ENCODE data around the gene DMRT2.

DMRT2 gene

DNA sequence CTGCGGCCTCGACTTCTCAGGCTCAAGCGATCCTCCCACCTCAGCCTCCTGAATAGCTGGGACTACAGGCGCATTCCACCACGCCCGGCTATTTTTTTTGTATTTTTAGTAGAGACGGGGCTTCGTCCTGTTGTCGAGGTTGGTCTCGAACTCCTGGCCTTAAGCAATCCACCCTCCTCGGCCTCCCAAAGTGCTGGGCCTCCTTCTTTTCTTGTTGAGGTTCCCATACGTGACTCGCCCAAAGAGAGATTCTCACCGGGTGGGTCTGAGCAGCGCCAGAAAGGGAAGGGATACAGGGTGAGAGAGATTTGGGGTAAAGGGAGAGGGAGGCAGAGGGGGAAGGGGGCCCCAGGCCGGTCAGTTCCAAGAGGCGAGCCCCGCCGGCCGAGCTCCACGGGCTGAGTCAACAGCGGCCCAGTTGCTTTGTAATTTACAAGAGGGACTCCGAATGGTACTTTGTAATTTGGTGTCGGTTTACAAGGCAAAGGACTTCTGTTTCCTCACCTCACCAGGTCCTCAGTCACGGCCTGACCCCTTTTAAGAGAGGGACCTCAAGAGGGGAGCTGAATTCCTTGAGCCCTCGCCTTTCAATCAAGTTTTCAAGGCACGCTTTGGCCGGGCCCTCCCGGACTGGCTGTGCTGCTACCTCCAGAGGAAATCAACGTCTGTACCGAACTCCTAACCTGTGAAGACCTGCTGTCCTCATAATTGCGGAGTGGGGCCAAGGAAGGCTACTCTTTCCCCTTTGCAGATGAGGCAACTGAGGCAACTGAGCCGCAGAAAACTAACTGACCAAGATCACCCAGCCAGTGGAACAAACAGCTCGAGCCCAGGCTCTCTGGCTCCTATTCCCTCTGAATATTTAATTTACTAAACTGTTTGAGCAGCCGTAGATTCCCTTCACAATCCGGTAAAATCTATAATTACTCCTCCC lies 3.3 kb upstream of the DMRT2 start:
- FAIRE-seq (no peak), DNase-seq (ENCODE audit: insufficient read length, low spot score) (no peak)
- no peak for TF ChIP-seq SPI1 (IDR thresholded peaks at IDR 0.05; ENCODE audit: low read depth, low read length)
- no peak for TF ChIP-seq PAX5 (IDR thresholded peaks at IDR 0.05; ENCODE audit: insufficient read depth, low read length, severe bottlenecking)
- no peak for TF ChIP-seq POU2F2 (IDR thresholded peaks at IDR 0.05; ENCODE audit: low read depth, low read length)
- no peak for TF ChIP-seq POLR2A (IDR thresholded peaks at IDR 0.05; ENCODE audit: low read depth, low read length)
- no peak for TF ChIP-seq TAF1 (IDR thresholded peaks at IDR 0.05; ENCODE audit: low read depth, low read length)
- no peak for TF ChIP-seq POLR2AphosphoS5 (IDR thresholded peaks at IDR 0.05; ENCODE audit: low read depth, low read length)

DNA sequence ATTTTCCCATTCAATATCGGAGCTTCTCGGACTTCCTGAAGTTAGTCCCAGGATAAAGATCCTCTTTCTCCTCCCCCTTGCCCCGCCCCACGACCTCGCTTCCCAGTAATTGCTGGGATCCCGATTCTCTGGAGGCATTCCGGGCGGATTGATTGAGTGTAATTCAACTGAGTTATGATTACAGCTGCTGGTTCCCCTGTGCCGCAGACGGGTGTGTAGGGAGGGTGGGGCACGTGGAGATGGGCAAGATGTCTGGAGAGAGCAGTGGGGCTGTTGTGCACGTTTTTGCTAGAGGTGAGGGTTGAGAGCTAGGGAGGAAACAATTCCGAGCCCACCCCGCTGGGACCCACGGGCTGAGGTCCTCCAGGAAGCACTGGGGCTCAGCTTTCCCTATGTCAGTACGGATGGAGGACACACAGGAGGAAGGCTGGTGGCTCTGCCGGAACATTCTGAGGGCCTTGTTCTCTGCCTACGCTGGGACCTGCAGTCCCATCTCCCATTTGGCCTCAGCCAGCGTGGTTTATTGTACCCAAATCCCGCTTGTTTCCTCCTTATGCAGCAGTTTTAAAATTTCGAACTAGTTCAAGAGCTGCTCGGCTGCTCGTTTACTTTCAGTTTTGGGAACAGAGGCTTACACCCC lies 2.4 kb upstream of the DMRT2 start:
- TF ChIP-seq PAX5 (IDR thresholded peaks at IDR 0.05; ENCODE audit: insufficient read depth, low read length, severe bottlenecking) (no peak), SPI1 (IDR thresholded peaks at IDR 0.05; ENCODE audit: low read depth, low read length) (no peak), POLR2AphosphoS5 (IDR thresholded peaks at IDR 0.05; ENCODE audit: low read depth, low read length) (no peak), POU2F2 (IDR thresholded peaks at IDR 0.05; ENCODE audit: low read depth, low read length) (no peak), POLR2A (IDR thresholded peaks at IDR 0.05; ENCODE audit: low read depth, low read length) (no peak), TAF1 (IDR thresholded peaks at IDR 0.05; ENCODE audit: low read depth, low read length) (no peak)
- no peak for FAIRE-seq
- DNase-seq (ENCODE audit: insufficient read length, low spot score), result no peak

DNA sequence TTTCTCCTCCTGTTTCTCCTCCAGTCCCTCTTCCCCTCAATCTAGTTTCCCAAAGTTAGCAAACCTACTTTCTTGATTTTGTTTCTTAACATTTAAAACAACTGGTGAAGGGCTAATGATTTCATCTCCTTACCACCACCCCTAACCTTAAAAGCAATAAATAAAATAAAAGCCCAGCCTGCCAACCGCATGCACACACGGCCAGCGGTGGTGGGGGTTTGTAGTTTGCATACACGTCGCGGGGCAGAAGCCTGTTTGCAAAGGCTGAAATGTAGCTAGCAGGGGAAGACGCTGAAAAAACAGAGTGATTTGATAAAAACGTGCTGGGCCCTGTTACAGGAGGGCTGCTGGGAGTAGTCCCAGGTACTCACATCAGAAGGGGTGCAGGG lies 1.9 kb upstream of the DMRT2 start:
- TF ChIP-seq SPI1 (IDR thresholded peaks at IDR 0.05; ENCODE audit: low read depth, low read length) (no peak), PAX5 (IDR thresholded peaks at IDR 0.05; ENCODE audit: insufficient read depth, low read length, severe bottlenecking) (no peak), POU2F2 (IDR thresholded peaks at IDR 0.05; ENCODE audit: low read depth, low read length) (no peak), POLR2AphosphoS5 (IDR thresholded peaks at IDR 0.05; ENCODE audit: low read depth, low read length) (no peak), POLR2A (IDR thresholded peaks at IDR 0.05; ENCODE audit: low read depth, low read length) (no peak), TAF1 (IDR thresholded peaks at IDR 0.05; ENCODE audit: low read depth, low read length) (no peak)
- no peak for DNase-seq (ENCODE audit: insufficient read length, low spot score)
- no peak for FAIRE-seq

DNA sequence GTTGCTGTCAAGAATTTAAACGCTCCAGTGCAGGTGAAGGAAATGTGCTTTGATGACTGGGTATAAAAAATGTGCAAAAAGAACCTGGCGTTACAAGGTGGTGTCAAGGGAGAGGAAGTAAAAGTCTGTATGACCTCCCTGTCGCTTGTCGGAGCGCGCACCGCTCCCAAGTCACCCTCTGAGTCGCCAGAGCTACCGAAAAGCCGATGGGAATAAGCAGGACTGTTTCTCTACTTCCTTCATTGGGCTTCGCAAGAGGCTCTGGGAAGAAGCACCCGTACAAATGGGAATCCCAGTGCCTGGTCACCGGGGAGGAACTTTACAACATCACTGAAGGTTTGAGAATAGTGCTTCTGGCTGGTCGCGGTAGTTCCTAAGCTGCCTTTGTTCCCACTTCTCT lies 1.3 kb upstream of the DMRT2 start:
- no peak for FAIRE-seq
- TF ChIP-seq POLR2AphosphoS5 (IDR thresholded peaks at IDR 0.05; ENCODE audit: low read depth, low read length), result no peak
- TF ChIP-seq POU2F2 (IDR thresholded peaks at IDR 0.05; ENCODE audit: low read depth, low read length), result no peak
- no peak for TF ChIP-seq TAF1 (IDR thresholded peaks at IDR 0.05; ENCODE audit: low read depth, low read length)
- no peak for TF ChIP-seq SPI1 (IDR thresholded peaks at IDR 0.05; ENCODE audit: low read depth, low read length)
- no peak for TF ChIP-seq POLR2A (IDR thresholded peaks at IDR 0.05; ENCODE audit: low read depth, low read length)
- TF ChIP-seq PAX5 (IDR thresholded peaks at IDR 0.05; ENCODE audit: insufficient read depth, low read length, severe bottlenecking), result no peak
- DNase-seq (ENCODE audit: insufficient read length, low spot score), result no peak

DNA sequence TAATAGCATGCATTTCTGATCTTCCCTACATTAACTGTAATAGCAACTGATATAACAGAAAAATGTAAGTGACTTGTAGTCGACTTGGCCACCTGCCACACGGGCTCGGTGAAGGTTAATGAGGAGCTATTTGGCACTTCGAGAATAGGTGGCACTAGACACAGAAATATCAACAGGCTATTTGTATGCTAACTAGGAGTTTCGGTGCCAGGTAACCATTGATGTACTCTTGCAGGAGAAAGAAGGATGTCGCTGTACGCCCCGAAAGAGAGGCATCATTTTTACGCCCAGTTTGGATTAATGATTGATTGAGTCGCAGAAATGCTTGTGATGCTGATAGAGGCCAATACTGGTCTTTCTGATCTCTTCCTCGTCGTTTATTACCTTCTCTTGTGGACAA lies 516 bp upstream of the DMRT2 start:
- FAIRE-seq (no peak), DNase-seq (ENCODE audit: insufficient read length, low spot score) (no peak)
- TF ChIP-seq POLR2A (IDR thresholded peaks at IDR 0.05; ENCODE audit: low read depth, low read length) (no peak), SPI1 (IDR thresholded peaks at IDR 0.05; ENCODE audit: low read depth, low read length) (no peak), POU2F2 (IDR thresholded peaks at IDR 0.05; ENCODE audit: low read depth, low read length) (no peak), POLR2AphosphoS5 (IDR thresholded peaks at IDR 0.05; ENCODE audit: low read depth, low read length) (no peak), TAF1 (IDR thresholded peaks at IDR 0.05; ENCODE audit: low read depth, low read length) (no peak), PAX5 (IDR thresholded peaks at IDR 0.05; ENCODE audit: insufficient read depth, low read length, severe bottlenecking) (no peak)

DNA sequence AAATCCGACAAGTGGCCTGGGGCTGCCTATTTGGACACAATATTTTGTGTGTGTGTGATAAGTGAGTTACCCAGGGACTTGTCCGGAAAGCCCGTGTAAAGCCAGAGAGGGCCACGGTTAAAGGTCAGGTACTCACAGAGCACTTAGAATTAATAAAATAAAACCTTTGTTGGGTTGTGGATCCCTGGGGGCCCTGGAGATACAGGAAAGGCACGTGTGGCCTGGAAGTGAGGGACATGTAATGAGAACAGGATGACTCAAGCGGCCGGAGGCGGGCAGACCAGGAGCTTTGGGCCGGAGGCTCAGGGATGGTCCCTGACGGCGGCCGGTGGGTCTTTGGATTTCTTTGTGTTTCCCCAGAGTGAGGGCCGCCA lies 1.0 kb downstream of the DMRT2 start:
- no peak for TF ChIP-seq POLR2AphosphoS5 (IDR thresholded peaks at IDR 0.05; ENCODE audit: low read depth, low read length)
- no peak for TF ChIP-seq SPI1 (IDR thresholded peaks at IDR 0.05; ENCODE audit: low read depth, low read length)
- no peak for TF ChIP-seq POLR2A (IDR thresholded peaks at IDR 0.05; ENCODE audit: low read depth, low read length)
- TF ChIP-seq POU2F2 (IDR thresholded peaks at IDR 0.05; ENCODE audit: low read depth, low read length), result no peak
- no peak for TF ChIP-seq PAX5 (IDR thresholded peaks at IDR 0.05; ENCODE audit: insufficient read depth, low read length, severe bottlenecking)
- DNase-seq (ENCODE audit: insufficient read length, low spot score) (no peak), FAIRE-seq (no peak)

DNA sequence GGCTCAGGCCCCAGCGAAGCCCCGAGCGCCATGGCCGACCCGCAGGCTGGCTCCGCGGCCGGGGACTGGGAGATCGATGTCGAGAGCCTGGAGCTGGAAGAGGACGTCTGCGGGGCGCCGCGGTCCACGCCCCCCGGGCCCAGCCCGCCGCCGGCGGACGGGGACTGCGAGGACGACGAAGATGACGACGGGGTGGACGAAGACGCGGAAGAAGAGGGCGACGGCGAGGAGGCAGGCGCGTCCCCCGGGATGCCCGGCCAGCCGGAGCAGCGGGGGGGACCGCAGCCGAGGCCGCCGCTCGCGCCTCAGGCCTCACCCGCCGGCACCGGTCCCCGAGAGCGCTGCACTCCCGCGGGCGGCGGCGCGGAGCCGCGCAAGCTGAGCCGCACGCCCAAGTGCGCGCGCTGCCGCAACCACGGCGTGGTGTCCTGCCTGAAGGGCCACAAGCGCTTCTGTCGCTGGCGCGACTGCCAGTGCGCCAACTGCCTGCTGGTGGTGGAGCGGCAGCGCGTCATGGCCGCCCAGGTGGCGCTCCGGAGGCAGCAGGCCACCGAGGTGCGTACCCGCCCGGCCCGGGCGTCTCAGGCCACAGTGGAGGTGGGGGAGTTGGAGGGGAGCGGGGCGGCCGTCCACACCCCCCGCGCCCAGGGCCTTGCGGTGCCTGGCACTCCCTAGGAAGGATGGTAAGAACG lies 1.6 kb downstream of the DMRT2 start:
- TF ChIP-seq POLR2AphosphoS5 (IDR thresholded peaks at IDR 0.05; ENCODE audit: low read depth, low read length) (no peak), SPI1 (IDR thresholded peaks at IDR 0.05; ENCODE audit: low read depth, low read length) (no peak), POU2F2 (IDR thresholded peaks at IDR 0.05; ENCODE audit: low read depth, low read length) (no peak), PAX5 (IDR thresholded peaks at IDR 0.05; ENCODE audit: insufficient read depth, low read length, severe bottlenecking) (no peak), POLR2A (IDR thresholded peaks at IDR 0.05; ENCODE audit: low read depth, low read length) (no peak), TAF1 (IDR thresholded peaks at IDR 0.05; ENCODE audit: low read depth, low read length) (no peak)
- no peak for FAIRE-seq
- DNase-seq (ENCODE audit: insufficient read length, low spot score), result no peak

DNA sequence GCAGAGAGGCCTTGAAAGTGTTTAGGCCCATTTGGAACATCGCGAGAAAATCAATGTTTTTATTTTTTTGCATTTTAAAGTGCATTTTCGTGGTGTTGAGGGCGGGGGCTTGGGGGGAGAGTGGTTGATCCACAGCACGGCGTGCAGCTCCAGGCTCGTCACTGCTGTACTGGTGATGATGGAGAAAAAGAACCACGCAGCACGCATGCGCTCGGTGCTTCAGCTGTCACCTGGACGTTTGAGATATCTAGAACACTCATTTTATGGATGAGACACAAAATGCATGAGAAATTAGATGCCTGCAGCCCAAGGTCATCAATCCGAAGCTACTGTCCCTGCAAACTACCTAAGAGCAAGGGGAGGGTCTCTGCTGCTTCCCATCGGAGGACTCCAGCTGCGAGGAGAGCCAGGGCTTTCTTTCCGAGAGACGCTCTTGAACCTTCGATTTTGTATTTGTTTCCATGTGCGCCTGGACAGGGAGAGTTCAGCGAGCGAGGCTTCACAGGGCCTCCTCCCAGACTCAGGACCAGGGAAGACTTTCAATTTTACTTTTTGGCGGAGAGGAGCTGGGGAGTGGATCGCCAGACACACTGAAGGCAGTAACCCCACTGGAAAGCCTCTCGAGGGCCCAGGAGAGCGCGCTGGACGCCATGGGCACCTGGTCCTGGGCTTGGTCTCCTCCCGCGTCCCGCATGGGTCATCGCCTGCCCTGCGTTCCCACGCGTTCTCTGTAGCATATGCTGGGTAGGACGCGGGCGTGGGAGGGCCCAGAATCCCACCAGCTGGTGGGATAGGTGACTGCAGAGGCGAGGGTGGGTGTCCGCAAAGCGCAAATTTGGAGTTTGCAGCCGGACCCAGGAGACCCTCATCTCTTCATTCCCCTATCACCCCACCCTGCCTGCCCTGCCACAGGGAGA lies 2.5 kb downstream of the DMRT2 start:
- no peak for TF ChIP-seq POU2F2 (IDR thresholded peaks at IDR 0.05; ENCODE audit: low read depth, low read length)
- no peak for TF ChIP-seq TAF1 (IDR thresholded peaks at IDR 0.05; ENCODE audit: low read depth, low read length)
- TF ChIP-seq POLR2AphosphoS5 (IDR thresholded peaks at IDR 0.05; ENCODE audit: low read depth, low read length), result no peak
- TF ChIP-seq SPI1 (IDR thresholded peaks at IDR 0.05; ENCODE audit: low read depth, low read length), result no peak
- TF ChIP-seq POLR2A (IDR thresholded peaks at IDR 0.05; ENCODE audit: low read depth, low read length), result no peak
- TF ChIP-seq PAX5 (IDR thresholded peaks at IDR 0.05; ENCODE audit: insufficient read depth, low read length, severe bottlenecking), result no peak
- DNase-seq (ENCODE audit: insufficient read length, low spot score), result no peak
- no peak for FAIRE-seq
